HepG2 (cell line): ENCODE results near the gene ZNF607. TPM values are rescaled to one million over a fixed set of nuclear protein-coding genes. Genes with fewer than 3 reads are reported as not detected.

ENCODE experiments used
- CAMTA2 ChIP-seq: sonication (generic); formaldehyde crosslinking; IDR thresholded peaks from 2 replicates; pipeline ENCODE4 v1.4.0; 2020; ENCODE audit warnings: mild to moderate bottlenecking, missing genetic modification reagents, borderline replicate concordance
- ERF ChIP-seq: IDR thresholded peaks from 2 replicates; pipeline ENCODE4 v1.6.1; 2018; ENCODE audit warnings: missing biosample characterization, missing genetic modification reagents
- MAX ChIP-seq: IDR thresholded peaks from 2 replicates; pipeline ENCODE4 v1.6.1; 2012; ENCODE audit warnings: inconsistent platforms
- MEF2D ChIP-seq: sonication (generic); formaldehyde crosslinking; IDR thresholded peaks from 2 replicates; pipeline ENCODE4 v1.5.1; 2020; ENCODE audit warnings: mild to moderate bottlenecking, missing genetic modification reagents
- NRL ChIP-seq: sonication (generic); formaldehyde crosslinking; IDR thresholded peaks from 2 replicates; pipeline ENCODE4 v1.5.0; 2020; ENCODE audit warnings: missing genetic modification reagents, mild to moderate bottlenecking, moderate library complexity, borderline replicate concordance
- PAXIP1 ChIP-seq: sonication (generic); formaldehyde crosslinking; conservative IDR thresholded peaks from 2 replicates; pipeline ENCODE4 v1.4.0; 2020; ENCODE audit warnings: mild to moderate bottlenecking, missing genetic modification reagents, moderate library complexity
- RNF2 ChIP-seq: fragments of 450-650 bp; conservative IDR thresholded peaks from 2 replicates; pipeline ENCODE4 v1.6.1; 2016; ENCODE audit warnings: low read depth
- SIN3A ChIP-seq: IDR thresholded peaks from 2 replicates; pipeline ENCODE4 v1.6.1; 2011; ENCODE audit warnings: low read depth, mild to moderate bottlenecking, control low read depth, low read length, borderline replicate concordance
- TBX3 ChIP-seq: fragments of 450-650 bp; IDR thresholded peaks from 2 replicates; pipeline ENCODE4 v1.6.1; 2017; ENCODE audit warnings: antibody characterized with exemption, mild to moderate bottlenecking, inconsistent platforms, borderline replicate concordance
- TFAP4 ChIP-seq: sonication (generic); IDR thresholded peaks from 2 replicates; pipeline ENCODE4 v1.6.1; 2016; ENCODE audit warnings: low read depth, borderline replicate concordance
- TP53 ChIP-seq: sonication (generic); formaldehyde crosslinking; conservative IDR thresholded peaks from 2 replicates; pipeline ENCODE4 v1.4.0; 2020; ENCODE audit warnings: missing genetic modification reagents
- ZBTB21 ChIP-seq: sonication (generic); formaldehyde crosslinking; IDR thresholded peaks from 2 replicates; pipeline ENCODE4 v1.4.0; 2020; ENCODE audit warnings: missing genetic modification reagents
- ZNF232 ChIP-seq: sonication (generic); formaldehyde crosslinking; IDR thresholded peaks from 2 replicates; pipeline ENCODE4 v1.4.0; 2020; ENCODE audit warnings: missing genetic modification reagents, borderline replicate concordance
- ZNF407 ChIP-seq: sonication (generic); formaldehyde crosslinking; IDR thresholded peaks from one replicate; pipeline ENCODE4 v1.5.1; 2020; ENCODE audit warnings: mild to moderate bottlenecking, missing genetic modification reagents; ENCODE audit errors: not compliant biosample characterization
- ZNF468 ChIP-seq: sonication (generic); formaldehyde crosslinking; IDR thresholded peaks from 2 replicates; pipeline ENCODE4 v1.8.0; 2022; ENCODE audit warnings: mild to moderate bottlenecking, moderate library complexity, missing genetic modification reagents
- ZNF878 ChIP-seq: sonication (generic); formaldehyde crosslinking; IDR thresholded peaks from 2 replicates; pipeline ENCODE4 v1.8.1; 2023; ENCODE audit warnings: mild to moderate bottlenecking, missing genetic modification reagents, moderate library complexity
- polyA plus RNA-seq, 8 experiments: library from polyadenylated mRNA; depleted of rRNA in 3 of 8; stranded (reverse) in 7 of 8; unstranded in 1 of 8; fragments of >200 nt; fragmentation: Illumina TruSeq in 4 of 8; extraction: Trizol in 4 of 8; gene quantifications; 2 replicates each; pipeline versions ENCODE4 v1.2.1 to v1.2.3, GENCODE V29; 2011 to 2016; ENCODE audit warnings: low read depth in 4 of 8, missing spikeins in 1 of 8, mixed read lengths in 1 of 8; ENCODE audit not compliant: insufficient read depth in 1 of 8
- total RNA-seq, 5 experiments: library from RNA; depleted of rRNA; stranded (reverse); fragments of >200 nt; fragmentation: Illumina TruSeq; extraction: Trizol; gene quantifications; 2 replicates each; pipeline ENCODE4 v1.2.3, GENCODE V29; 2016; ENCODE audit warnings: low read depth in 1 of 5

The ZNF607 gene
- total and polyA plus RNA-seq, 2 of the 13 experiments (the other 11 are each of a cell fraction or from before 2014, with no cell fraction given): 3.8 to 8.3 TPM

DNA sequence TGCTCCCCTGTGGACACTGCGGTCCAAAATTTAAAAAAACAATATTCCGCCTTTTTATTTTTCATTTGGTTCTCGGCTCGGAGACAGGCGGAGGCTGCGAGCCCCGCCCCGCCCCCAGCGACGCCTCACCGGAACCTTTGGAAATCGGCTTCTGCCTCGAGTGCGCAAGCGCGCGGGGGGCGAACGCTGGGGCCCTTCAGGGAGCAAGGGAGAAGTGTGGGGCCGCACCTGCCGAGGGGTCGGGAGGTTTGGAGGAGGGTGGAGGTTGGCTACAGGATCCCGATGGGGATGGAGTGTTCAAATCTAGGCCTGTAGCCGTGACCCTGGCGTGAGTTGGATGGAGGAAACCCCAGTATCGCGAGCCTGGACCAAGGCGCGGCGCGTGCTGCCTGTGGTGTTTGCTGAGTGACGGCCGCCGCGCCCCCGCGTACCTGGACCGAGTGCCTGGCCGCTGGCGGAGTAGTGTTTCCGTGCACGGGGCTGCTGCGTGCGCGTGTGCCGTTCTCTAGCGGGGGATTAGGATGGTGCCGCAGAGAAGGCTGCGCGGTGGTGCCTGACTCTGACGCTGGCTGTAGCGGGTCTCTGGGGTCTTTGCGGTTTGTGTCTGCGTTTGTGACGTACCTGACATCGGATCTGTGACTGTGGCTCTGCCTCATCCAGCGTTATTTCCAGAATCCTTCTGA lies 63.7 kb downstream of the ZNF607 start (continued):
- TF ChIP-seq ZNF232 (0 out of 2 replicates have a peak, but pooled peaks have one; percentile 75), ZNF468 (no peak; the same call in 1 of the 2 replicates), ZNF407 (CRISPR knock-in tag) (peak; percentile 49), TBX3 (peak; percentile 66; the same call in 1 of the 2 replicates), NRL (peak; percentile 82; the same call in 1 of the 2 replicates), PAXIP1 (peak; percentile 69), MEF2D (CRISPR knock-in tag) (no peak; the same call in 1 of the 2 replicates), ZNF878 (peak; percentile 21; the same call in 1 of the 2 replicates), SIN3A (peak; percentile 75; the same call in 1 of the 2 replicates), ERF (CRISPR knock-in tag) (peak; percentile 6; the same call in 1 of the 2 replicates), RNF2 (no peak), MAX (peak; percentile 94), ZBTB21 (CRISPR knock-in tag) (peak; percentile 64), TP53 (no peak), CAMTA2 (no peak), TFAP4 (peak; percentile 18; the same call in 1 of the 2 replicates)
